NCI-H187 treated with DMSO at 0.1 percent for 48 hours (cell line): Measurements from ENCODE around the gene WDSUB1.

ENCODE experiments used
- DNase-seq: peaks from one replicate; lab custom pipeline; 2025; lab: John Stamatoyannopoulos, UW

The WDSUB1 gene

GRCh38 chr2:159195697-159196096, 90.8 kb downstream of the WDSUB1 start:
- DNase-seq: no peak

DNA sequence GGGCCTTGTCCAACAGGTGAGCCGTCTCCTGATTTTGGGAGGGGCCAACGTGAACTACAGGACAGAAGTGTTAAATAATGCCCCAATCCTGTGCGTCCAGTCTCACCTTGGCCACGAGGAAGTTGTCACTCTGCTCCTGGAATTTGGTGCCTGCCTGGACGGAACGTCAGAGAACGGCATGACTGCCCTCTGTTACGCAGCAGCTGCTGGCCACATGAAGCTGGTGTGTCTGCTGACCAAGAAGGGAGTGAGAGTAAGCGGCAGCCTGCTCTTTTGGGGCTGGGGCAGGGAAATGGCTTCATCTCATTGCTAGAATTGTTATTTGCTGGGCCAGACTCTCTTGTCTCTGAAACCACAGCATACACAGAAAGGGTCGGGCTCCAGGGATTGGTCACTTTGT, 92.3 kb downstream of the WDSUB1 start:
- no peak for DNase-seq

DNA sequence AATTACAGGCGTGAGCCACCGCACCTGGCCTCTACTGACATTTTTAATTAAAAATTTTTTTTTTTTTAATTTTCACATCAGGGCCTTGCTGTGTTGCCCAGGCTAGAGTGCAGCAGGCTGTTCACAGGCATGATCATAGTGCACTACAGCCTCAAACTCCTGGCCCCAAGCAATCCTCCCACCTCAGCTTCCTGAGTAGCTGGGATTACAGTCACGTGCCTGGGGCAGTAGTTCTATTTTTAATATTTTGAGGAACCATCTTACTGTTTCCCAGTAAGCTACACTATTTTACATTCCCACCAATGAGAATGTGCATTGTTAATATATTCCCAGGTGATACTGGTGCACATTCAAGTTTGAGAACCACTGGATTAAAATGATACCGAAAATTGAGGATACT, 92.7 kb downstream of the WDSUB1 start:
- no peak for DNase-seq

GRCh38 chr2:159192371-159192918, 94.1 kb downstream of the WDSUB1 start:
- DNase-seq: no peak

DNA sequence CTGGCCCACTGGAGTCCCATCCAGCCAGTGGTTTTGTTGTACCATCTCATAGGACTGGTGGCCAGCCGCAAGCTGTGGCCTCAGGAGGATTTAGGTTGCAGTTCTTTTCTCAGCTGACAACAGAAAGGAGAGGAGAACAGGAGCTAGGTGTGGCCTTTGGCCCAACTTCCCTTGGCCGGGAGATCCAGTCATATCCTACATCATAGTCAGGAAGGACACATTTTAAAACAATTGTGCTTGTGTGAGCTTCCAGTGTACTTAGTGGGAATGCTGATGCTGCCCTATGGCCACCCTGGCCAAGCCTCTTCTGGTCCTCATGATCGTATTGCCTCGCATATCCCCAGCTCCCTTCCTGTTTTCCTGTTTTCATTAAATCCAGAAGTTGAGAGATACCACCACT, 98.1 kb downstream of the WDSUB1 start:
- DNase-seq: no peak

- no peak for DNase-seq
These were observed 99.4 kb downstream of the WDSUB1 start for GRCh38 chr2:159187106-159187505.

- DNase-seq: no peak
These were observed 100.0 kb downstream of the WDSUB1 start for GRCh38 chr2:159186462-159186861.
